Esophagus squamous epithelium (tissue), 5 donors: ENCODE results near the gene CSTPP1. TPM values are rescaled to one million over a fixed set of nuclear protein-coding genes. Genes with fewer than 3 reads are reported as not detected.

Source experiments
- DNase-seq: peaks from one replicate; lab custom pipeline; 2025; lab: John Stamatoyannopoulos, UW
- H3K27ac ChIP-seq, 4 donors: fragments of 200-600 bp; sonication (generic); one replicate each; pipeline ENCODE4 v1.5.1; 2016 to 2019; ENCODE audit warnings: mild to moderate bottlenecking in 1 of 4
- H3K27me3 ChIP-seq, 4 donors: fragments of 200-600 bp; sonication (generic); 1 replicate in 3 of 4; 2 replicates in 1 of 4; pipeline versions ENCODE4 v1.5.1 to v1.6.0; 2017 to 2021; ENCODE audit warnings: antibody characterized with exemption in 1 of 4
- H3K36me3 ChIP-seq, 3 donors: fragments of 200-600 bp; sonication (generic); one replicate each; pipeline ENCODE4 v1.5.1; 2016 to 2019
- H3K4me1 ChIP-seq, 3 donors: fragments of 200-600 bp; sonication (generic); one replicate each; pipeline ENCODE4 v1.5.1; 2017 to 2019
- H3K4me3 ChIP-seq, 4 donors: fragments of 200-600 bp; sonication (generic); 1 replicate in 3 of 4; 2 replicates in 1 of 4; pipeline ENCODE4 v1.5.1; 2016 to 2019; ENCODE audit warnings: mild to moderate bottlenecking in 2 of 4, moderate library complexity in 1 of 4
- H3K9me3 ChIP-seq, 3 donors: fragments of 200-600 bp; sonication (generic); one replicate each; pipeline ENCODE4 v1.5.1; 2016 to 2019
- POLR2A ChIP-seq, 4 donors: fragments of 450-650 bp; IDR thresholded peaks; one replicate each; pipeline ENCODE4 v1.6.1; 2017; ENCODE audit warnings: antibody characterized with exemption in 4 of 4, mild to moderate bottlenecking in 4 of 4, moderate library complexity in 3 of 4
- WGBS, 2 donors: methylation state at CpG; one replicate each; pipeline ENCODE4 v1.1.5; 2018; 5-methylcytosine and 5-hydroxymethylcytosine counted together
- intact Hi-C: fragments of 100-400 bp; cut with DNase I; formaldehyde crosslinking; loops from one replicate; pipeline ENCODE4 v1.15.0; 2022
- total RNA-seq, 4 donors: library from RNA; depleted of rRNA; stranded (reverse); fragments of >200 nt; gene quantifications; one replicate each; pipeline ENCODE4 v1.1.0, GENCODE V29; 2016
- TF ChIP-seq, protein P1 (sequence below), 6 experiments: fragments of 450-650 bp in 4 of 6; fragments of 200-600 bp in 2 of 6; sonication (generic) in 2 of 6; IDR thresholded peaks; one replicate each; pipeline ENCODE4 v1.5.1; 2016 to 2019; ENCODE audit warnings: antibody characterized with exemption in 6 of 6, mild to moderate bottlenecking in 4 of 6, moderate library complexity in 4 of 6
- donor health status: DM: yes; HTN: yes; CAD: no.

Gene CSTPP1
- total RNA-seq, 4 donors from 2014 or later = 9.4 to 19.6 (median 16.4) TPM

DNA sequence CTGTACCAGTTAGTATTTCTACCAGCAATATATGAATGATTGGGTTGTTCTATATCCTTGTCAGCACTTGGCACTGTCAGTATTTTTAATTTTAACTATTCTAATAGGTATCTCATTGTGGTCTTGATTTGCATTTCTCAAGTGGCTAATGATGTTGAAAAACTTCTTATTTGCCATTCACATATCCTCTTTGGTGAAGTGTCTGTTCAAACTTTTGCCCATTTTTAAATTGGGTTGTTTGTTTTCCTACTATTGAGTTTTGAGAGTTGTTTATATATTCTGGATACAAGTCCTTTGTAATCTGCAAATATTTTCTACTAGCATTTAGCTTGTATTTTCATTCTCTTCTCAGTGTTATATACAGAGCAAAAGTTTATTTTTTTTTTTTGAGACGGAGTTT, 82.1 kb downstream of the CSTPP1 start:
- intact Hi-C loops = no loop called here

DNA sequence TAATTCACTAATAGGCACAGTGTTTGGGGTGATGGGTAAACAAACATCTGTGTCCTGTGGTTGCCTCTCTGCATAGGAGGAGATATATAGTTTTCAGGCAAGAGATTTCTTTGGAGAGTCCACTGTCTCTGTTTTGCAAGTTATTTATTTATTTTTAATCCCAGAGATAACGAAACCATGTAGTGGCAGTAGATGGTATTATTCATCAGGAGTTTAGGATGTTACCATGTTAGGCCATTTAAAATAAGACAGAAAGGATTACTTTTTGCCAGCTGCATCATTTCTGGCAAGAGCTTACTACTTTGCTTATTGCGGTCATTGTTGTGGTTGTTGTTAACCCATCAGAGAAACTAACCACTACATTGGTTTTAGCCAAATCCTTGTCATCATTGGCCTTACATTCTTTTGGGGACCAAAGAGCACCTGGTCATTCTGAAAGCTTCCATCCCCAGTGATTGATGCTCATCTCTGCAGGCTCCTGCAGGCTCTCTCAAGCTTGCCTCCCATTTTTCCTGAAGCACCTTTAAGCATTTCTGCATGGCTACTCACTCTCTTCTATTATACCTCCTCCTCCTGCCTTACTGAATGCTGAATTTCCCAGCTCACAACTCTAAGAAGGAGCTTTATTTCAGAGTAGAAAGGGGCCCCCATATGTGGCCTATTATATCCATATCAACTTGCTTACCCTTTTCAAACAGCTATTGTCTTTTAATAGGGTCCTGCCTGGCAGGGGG, 84.4 kb downstream of the CSTPP1 start:
- H3K4me1 ChIP-seq = no peaks in the 10 kb centered on the region
- DNase-seq = no peak
- H3K27ac ChIP-seq = no peak overlapping the region
- TF ChIP-seq, protein P1, sequence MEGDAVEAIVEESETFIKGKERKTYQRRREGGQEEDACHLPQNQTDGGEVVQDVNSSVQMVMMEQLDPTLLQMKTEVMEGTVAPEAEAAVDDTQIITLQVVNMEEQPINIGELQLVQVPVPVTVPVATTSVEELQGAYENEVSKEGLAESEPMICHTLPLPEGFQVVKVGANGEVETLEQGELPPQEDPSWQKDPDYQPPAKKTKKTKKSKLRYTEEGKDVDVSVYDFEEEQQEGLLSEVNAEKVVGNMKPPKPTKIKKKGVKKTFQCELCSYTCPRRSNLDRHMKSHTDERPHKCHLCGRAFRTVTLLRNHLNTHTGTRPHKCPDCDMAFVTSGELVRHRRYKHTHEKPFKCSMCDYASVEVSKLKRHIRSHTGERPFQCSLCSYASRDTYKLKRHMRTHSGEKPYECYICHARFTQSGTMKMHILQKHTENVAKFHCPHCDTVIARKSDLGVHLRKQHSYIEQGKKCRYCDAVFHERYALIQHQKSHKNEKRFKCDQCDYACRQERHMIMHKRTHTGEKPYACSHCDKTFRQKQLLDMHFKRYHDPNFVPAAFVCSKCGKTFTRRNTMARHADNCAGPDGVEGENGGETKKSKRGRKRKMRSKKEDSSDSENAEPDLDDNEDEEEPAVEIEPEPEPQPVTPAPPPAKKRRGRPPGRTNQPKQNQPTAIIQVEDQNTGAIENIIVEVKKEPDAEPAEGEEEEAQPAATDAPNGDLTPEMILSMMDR (IDR thresholded peaks at IDR 0.05) = no peak
- no peak for TF ChIP-seq POLR2A (IDR thresholded peaks at IDR 0.05)
- 84 to 91% methylated on average over 2 of the region's 2 CpGs for WGBS, 2 donors
- intact Hi-C loops = no loop called here
- no peaks in the 10 kb centered on the region for H3K36me3 ChIP-seq
- no peaks in the 10 kb centered on the region for H3K27me3 ChIP-seq
- no peak overlapping the region for H3K4me3 ChIP-seq
- no peaks in the 10 kb centered on the region for H3K9me3 ChIP-seq

More for the DNA sequence above, 82.1 kb downstream of the CSTPP1 start:
- Histone ChIP-seq H3K9me3 (no peaks in the 10 kb centered on the region), H3K4me3 (no peak overlapping the region), H3K36me3 (no peaks in the 10 kb centered on the region), H3K4me1 (no peaks in the 10 kb centered on the region), H3K27ac (no peak overlapping the region), H3K27me3 (no peaks in the 10 kb centered on the region)
- no peak for TF ChIP-seq POLR2A (IDR thresholded peaks at IDR 0.05)
- TF ChIP-seq, protein P1 (IDR thresholded peaks at IDR 0.05) = no peak
- no peak for DNase-seq
- WGBS, 2 donors = 100% methylated on average over 1 of the region's 1 CpG

DNA sequence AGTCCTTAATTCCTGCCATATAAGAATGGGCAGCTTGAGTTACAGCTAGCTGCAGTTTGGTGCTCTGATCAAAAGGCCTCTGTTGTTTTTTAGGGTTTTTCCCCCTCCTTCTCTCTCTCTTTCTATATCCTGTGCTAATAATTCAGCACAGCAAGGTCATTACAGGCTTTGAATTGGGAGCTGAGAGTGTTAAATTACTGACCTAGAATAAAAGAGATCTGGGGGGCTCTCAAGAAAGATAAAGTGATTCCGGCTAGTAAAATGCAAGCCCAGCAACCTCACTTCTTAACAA, 84.9 kb downstream of the CSTPP1 start:
- 78 to 90% methylated on average over 1 of the region's 1 CpG for WGBS, 2 donors

DNA sequence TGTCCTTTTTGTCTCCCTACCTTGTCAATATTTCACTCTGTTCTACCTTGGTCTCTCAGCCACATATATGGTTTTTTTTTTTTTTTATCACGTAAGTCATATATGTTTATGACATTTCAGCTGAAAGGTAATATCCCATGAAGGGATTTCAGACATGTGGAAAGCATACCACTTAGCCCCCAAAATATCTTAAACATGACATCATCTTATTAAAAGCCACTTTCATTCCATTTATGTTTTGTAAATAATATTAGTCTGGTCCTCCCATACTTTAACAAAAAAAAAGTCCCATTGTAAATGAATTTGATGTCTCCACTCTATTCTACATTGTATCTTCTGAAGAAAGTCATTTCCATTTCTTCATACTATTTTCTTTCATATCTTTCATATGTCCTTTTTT, 85.4 kb downstream of the CSTPP1 start:
- intact Hi-C loops = no loop called here
- no peaks in the 10 kb centered on the region for H3K4me1 ChIP-seq
- DNase-seq = no peak

More for the DNA sequence above, 84.9 kb downstream of the CSTPP1 start:
- Histone ChIP-seq H3K4me1 (no peaks in the 10 kb centered on the region), H3K9me3 (no peaks in the 10 kb centered on the region), H3K27ac (no peak overlapping the region), H3K4me3 (no peak overlapping the region), H3K36me3 (no peaks in the 10 kb centered on the region), H3K27me3 (no peaks in the 10 kb centered on the region)
- TF ChIP-seq, protein P1 (IDR thresholded peaks at IDR 0.05) = no peak
- TF ChIP-seq POLR2A (IDR thresholded peaks at IDR 0.05) = no peak
- no peak for DNase-seq
- intact Hi-C loops = no loop called here

More for the DNA sequence above, 85.4 kb downstream of the CSTPP1 start:
- 83 to 100% methylated on average over 1 of the region's 1 CpG for WGBS, 2 donors
- Histone ChIP-seq H3K36me3 (no peaks in the 10 kb centered on the region), H3K9me3 (no peaks in the 10 kb centered on the region), H3K4me3 (no peak overlapping the region), H3K27ac (no peak overlapping the region), H3K27me3 (no peaks in the 10 kb centered on the region)
- no peak for TF ChIP-seq POLR2A (IDR thresholded peaks at IDR 0.05)
- TF ChIP-seq, protein P1 (IDR thresholded peaks at IDR 0.05) = no peak
